Kidney glomerular epithelial cell (primary cell): ENCODE measurements around the gene PDC.
"Not testable (repeated sequence)": the region's sequence is repeated elsewhere in the genome, so short reads cannot be mapped to it uniquely, and the experiment has no call there.

Source experiments
- DNase-seq: peaks from one replicate; lab custom pipeline; 2025; lab: John Stamatoyannopoulos, UW

PDC gene

GRCh38 chr1:186465491-186465890, 4.6 kb upstream of the PDC start:
- not testable (repeated sequence) for DNase-seq

- DNase-seq: no peak
Observed at GRCh38 chr1:186463926-186464325, 3.0 kb upstream of the PDC start.

DNA sequence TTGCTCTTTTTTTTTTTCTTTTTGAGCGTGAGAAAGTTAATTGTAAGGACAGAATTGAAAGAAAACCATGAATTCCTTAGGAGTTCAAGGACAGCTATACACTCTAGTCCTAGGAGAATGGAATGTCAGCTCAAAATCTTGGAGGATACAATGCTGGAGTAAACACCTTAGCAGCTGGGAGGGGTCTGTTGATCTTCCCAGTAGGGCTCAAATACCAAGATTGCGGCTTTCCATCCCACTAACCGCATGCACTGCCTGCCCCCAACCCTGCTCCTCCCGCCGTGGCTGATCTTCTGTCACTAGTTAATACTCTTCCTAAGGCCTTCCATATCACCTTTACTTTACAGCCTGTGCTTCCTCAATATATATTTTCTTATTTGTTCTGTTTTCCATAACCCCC, 2.6 kb upstream of the PDC start:
- no peak for DNase-seq

DNA sequence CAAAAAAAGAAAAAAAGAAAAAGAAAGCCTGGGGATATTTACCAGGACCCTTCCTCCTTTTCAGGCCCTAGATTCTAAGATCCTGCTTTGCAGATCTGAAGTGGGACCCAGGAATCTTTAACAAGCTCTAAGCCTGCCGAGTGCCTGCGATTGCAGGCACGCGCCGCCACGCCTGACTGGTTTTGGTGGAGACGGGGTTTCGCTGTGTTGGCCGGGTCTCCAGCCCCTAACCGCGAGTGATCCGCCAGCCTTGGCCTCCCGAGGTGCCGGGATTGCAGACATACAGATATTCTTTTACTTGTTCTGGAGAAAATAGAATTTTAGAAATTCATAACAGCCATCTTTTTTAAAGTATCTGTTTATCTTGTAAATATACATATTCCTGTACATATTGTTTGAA, 1.8 kb downstream of the PDC start:
- DNase-seq: not testable (repeated sequence)

DNA sequence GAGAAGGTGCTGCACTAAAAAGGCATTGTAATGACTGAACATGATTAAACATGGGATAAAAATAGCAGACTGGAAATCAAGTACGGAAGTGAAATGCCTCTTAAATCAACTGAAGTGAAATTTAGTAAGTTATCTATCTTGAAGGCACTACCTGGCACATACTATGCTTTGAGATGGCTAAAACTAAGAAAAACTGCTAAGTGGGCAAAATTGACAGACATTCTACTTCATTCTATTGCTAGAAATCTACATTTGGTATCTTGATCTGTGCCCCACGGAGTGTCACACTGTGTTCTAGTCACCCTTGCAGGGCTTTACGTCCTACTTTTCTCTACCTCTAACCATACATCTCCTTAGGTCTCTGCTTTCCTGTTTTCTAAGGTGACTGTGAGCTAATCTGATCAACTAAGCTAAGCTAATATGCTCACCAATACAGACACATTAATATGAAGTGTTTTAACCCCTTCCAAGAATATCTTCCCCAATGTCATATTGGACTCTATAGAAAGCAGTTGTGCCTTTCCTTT, 4.1 kb downstream of the PDC start:
- DNase-seq: no peak

- no peak for DNase-seq
Observed at GRCh38 chr1:186454981-186455380, 5.9 kb downstream of the PDC start.

- DNase-seq: no peak
Observed at GRCh38 chr1:186446152-186446551, 14.8 kb downstream of the PDC start.

- DNase-seq: no peak
Observed at GRCh38 chr1:186443638-186444037, 17.3 kb downstream of the PDC start.

GRCh38 chr1:186442651-186443375, 18.1 kb downstream of the PDC start:
- DNase-seq: no peak

DNA sequence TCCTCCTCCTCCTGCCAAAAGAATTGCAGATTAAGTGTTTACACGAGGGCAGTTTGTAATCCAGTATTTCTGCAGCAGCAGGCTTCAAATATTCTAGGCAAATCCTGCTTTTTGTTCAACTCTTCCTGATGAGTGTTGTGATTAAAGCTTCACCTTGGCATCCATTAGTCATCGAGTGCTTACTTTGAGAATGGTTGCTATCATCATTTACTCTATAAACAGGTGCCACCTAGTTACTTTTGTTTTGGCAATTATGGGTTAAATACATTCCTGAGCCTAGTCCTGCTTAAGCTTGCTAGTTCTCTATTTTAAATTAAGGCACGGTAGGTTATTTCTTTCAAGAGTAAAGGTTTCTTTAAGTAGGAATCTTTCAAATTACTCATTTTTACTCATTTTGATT, 20.3 kb downstream of the PDC start:
- DNase-seq: peak; percentile 68

GRCh38 chr1:186438567-186438966, 22.3 kb downstream of the PDC start:
- DNase-seq: no peak

GRCh38 chr1:186435336-186435735, 25.6 kb downstream of the PDC start:
- no peak for DNase-seq

DNA sequence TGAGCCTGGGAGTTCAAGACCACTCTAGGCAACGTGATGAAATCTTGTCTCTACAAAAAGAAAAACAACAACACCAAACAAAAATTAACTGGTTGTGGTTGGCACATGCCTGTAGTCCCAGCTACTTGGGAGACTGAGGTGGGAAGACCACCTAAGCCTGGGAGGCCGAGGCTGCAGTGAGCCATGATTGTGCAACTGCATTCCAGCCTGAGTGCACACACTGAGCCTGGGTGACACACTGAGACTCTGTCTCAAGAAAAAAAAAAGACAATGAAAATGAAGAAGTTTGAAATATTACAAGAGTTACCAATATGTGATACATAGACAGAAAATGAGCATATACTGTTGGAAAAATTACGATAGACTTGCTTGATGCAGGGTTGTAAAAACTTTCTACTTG, 31.9 kb downstream of the PDC start:
- DNase-seq: no peak

DNA sequence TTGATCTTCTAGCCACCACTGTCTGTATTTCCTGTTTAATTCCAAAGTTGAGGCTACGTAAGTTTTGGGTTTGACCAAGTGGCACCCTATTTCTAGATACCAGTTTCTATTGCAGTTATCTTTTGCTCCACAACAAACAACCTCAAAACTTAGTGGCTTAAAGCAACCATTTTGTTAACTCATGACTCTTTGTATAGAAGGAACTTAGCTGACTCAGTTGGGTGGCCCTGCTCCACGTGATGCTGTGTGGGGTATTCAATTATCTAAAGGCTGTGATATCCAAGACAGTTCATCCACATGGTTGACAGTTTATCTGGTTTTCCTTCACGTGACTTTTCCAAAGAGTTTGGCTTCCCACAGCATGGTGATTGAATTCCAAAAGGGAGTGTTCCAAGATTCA, 34.8 kb downstream of the PDC start:
- DNase-seq: no peak

DNA sequence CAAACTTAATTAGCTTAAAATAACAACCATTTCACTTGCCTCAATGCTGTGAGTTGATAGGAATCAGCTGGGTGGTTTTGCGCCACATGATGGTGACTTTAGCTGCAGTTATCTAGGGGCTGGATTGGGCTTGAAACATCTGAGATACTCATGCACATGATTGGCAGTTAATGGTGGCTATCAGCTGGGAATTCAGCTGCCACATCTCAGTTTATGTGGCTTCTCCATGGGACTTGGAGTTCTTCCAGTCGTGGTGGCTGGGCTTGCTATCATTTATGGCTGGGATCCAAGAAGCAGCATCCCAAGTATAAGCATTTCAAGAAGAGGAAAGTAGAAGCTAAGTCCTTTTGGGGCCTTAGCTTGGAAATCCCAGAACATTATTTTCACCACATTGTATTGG, 36.4 kb downstream of the PDC start:
- DNase-seq: no peak

DNA sequence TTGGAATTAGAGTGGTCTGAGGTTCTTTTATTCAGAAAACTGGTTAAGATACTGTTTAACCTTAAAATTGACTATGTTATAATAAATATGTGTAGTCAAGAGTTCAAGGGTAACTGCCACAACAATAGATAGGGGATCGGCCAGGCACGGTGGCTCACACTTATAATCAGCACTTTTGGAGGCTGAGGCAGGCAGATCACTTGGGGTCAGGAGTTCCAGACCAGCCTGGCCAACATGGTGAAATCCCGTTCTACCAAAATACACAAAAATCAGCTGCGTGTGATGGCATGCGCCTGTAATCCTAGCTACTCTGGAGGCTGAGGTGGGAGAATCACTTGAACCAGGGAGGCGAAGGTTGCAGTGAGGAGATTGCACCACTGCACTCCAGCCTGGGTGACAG, 39.5 kb downstream of the PDC start:
- DNase-seq: no peak

GRCh38 chr1:186420923-186421322, 40.0 kb downstream of the PDC start:
- DNase-seq: no peak

DNA sequence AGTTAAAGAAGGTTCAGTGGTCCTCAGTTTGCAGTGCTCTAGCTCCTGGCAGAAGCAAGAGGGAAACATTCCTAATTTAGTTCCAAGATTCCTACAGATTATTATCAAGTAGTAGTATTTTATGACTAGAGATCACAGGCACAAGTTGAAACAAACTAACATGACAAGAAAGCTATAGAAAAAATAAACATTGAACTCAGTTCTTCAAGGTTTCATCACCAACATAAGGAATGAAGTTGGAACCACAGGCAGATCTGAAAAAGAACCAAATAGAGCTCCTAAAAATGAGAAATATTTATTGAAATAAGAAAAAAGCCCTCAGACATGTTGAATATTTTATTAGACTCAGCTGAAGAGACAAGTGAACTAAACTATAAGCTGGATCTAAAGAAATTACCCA, 40.6 kb downstream of the PDC start:
- no peak for DNase-seq

GRCh38 chr1:186418503-186418902, 42.4 kb downstream of the PDC start:
- DNase-seq: no peak

- no peak for DNase-seq
Observed at GRCh38 chr1:186413319-186413718, 47.6 kb downstream of the PDC start.

- no peak for DNase-seq
Observed at GRCh38 chr1:186409091-186409490, 51.8 kb downstream of the PDC start.

- peak; percentile 35 for DNase-seq
Observed at GRCh38 chr1:186404454-186405051, 56.4 kb downstream of the PDC start.

DNA sequence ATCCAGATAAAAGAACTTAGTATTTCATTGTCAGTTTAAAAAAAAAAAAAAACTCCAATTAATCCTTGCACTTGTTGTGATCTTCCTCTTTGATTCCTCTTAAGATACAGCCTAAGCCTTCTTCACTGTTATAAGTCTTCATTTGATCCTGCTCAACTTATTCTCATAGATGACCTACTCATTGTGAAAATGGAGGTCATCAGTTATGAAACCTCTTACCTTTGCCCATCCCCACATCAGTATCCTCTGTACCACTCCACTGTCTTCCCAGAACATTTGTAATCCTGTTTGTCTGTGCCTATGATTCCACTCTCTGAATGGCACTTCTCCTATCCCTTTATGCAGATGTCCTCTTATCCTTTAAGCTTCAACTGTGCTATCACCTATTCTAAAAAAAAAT, 57.3 kb downstream of the PDC start:
- DNase-seq: no peak

GRCh38 chr1:186401446-186401845, 59.5 kb downstream of the PDC start:
- not testable (repeated sequence) for DNase-seq
